ENCODE data around the gene GABARAPL2. TPM values are rescaled to one million over a fixed set of nuclear protein-coding genes. Genes with fewer than 3 reads are reported as not detected.
"Not testable (repeated sequence)": the region's sequence is repeated elsewhere in the genome, so short reads cannot be mapped to it uniquely, and the experiment has no call there.

The GABARAPL2 gene, protein sequence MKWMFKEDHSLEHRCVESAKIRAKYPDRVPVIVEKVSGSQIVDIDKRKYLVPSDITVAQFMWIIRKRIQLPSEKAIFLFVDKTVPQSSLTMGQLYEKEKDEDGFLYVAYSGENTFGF
- total RNA-seq (2014; rRNA removed; shearing (Covaris generic)) = 34.5 and 40.1 TPM in 2 replicates

DNA sequence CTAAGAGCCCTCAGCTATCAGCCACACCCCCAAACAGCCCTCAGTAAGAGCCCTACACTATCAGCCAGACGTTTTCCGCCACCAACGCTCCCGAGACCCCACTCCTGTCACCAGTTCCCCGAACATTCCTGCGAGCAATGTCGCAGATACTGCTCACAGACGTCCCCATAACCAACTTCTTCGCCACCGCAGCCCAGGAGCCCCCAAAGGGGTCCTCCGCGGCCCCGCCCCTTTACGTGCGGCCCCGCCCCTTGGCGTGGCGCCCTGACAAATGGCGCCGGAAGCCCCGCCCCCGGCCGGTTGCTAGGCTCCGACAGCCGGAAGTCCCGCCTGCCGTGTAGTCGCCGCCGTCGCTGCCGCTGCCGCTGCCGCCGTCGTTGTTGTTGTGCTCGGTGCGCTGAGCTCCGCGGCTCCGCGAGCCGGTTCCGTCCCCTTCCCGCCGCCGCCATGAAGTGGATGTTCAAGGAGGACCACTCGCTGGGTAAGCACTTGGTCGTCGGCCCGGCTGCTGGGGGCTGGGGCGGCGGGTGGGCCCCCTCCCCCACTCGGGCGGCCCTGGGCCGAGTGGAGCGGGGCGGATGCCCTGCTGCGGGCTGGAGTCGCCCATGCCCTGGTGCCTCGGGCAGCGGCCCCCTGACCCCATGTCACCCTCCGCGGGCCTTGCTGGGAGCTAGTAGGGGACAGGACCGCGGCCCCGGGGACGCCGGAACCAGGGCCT lies at the start of gene GABARAPL2:
GABARAPL2 (plus strand) TSS at position 340 of the 718 bp plus-strand sequence; CDS start at position 448, 108 bp downstream.
- peak within 1 kb of the TSS; percentile 88 for H3K4me3 ChIP-seq (ENCODE audit: insufficient read depth, low read depth, low read length)
- peaks cover 26% of the 10 kb centered on the region for H3K36me3 ChIP-seq (replicated peaks; ENCODE audit: control insufficient read depth, insufficient read depth, low read length)
- peak; percentile 97 for DNase-seq
- H3K27me3 ChIP-seq (ENCODE audit: control insufficient read depth, insufficient read depth, low read length) = no peaks in the 10 kb centered on the region

DNA sequence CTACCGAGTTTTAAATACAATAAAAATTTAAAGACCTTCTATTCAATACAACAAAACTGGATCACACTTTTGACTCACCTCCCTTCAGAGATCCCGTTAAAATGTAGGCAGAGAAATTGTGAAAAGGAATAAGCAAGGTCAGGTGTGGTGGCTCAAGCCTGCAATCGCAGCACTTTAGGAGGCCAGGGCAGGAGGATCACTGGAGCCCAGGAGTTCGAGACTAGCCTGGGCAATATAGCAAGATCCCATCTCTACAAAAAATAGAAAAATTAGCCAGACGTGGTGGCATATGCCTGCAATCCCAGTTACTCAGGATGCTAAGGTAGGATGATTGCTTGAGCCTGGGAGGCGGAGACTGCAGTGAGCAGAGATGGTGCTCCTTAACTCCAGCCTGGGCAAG lies 47.0 kb upstream of the GABARAPL2 start:
- Histone ChIP-seq H3K36me3 (replicated peaks; ENCODE audit: control insufficient read depth, insufficient read depth, low read length) (no peaks in the 10 kb centered on the region), H3K27me3 (ENCODE audit: control insufficient read depth, insufficient read depth, low read length) (no peaks in the 10 kb centered on the region), H3K4me3 (ENCODE audit: insufficient read depth, low read depth, low read length) (no peak overlapping the region)
- no peak for DNase-seq

DNA sequence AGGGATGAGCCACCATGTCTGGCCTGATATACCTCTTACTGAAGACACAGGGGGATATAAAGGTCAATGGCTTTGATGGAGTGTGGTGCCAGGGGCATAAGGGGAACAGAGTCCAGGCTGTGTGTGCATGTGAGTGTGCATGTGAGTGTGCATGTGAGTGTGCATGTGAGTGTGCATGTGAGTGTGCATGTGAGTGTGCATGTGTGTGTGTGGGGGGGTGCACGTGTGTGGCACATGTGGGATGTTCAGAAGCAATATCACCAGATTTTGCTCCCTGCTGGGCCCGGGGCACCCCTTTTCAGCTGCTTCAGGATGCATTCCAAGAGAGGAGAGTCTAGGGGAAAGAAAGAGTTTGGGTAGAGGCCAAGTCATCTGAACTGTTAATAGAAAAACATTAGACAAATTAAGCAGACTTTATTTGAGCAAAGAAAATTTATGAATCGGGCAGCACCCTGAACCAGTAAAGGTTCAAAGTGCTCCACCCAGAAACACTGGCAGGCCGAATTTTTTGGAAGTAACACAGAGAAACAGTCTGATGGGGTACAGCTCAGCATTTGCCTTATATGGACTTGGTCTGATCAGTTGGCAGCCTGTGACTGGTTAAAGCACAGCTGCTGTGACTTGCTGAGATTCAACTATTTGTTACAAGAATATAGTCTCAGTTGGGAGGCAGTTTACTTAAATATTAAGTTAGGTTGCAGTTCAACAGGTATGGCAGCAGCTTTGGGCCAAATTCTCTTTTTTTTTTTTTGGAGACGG lies 40.0 kb upstream of the GABARAPL2 start:
- H3K36me3 ChIP-seq (replicated peaks; ENCODE audit: control insufficient read depth, insufficient read depth, low read length) = no peaks in the 10 kb centered on the region
- DNase-seq = no peak
- no peaks in the 10 kb centered on the region for H3K27me3 ChIP-seq (ENCODE audit: control insufficient read depth, insufficient read depth, low read length)
- no peak overlapping the region for H3K4me3 ChIP-seq (ENCODE audit: insufficient read depth, low read depth, low read length)

DNA sequence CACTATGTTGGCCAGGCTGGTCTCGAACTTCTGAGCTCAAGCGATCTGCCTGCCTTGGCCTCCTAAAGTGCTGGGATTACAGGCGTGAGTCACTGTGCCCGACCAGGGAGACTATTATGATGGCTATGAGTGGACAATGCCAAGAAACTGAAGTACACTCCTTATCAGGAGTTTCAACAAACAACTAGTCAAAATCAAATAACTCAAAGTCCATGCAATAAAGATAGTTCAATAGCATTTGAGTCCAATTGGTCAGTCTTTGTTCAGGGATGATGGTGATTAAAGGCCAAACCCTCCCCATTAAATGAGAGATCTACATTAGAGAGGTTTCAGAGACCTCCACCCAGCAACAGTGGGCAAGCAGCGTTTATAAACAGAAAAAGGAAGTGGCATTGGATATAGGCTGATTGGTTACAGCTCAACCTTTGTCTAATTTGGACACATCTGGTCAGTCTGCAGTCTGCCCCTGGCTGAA lies 38.3 kb upstream of the GABARAPL2 start:
- Histone ChIP-seq H3K4me3 (ENCODE audit: insufficient read depth, low read depth, low read length) (no peak overlapping the region), H3K27me3 (ENCODE audit: control insufficient read depth, insufficient read depth, low read length) (no peaks in the 10 kb centered on the region), H3K36me3 (replicated peaks; ENCODE audit: control insufficient read depth, insufficient read depth, low read length) (no peaks in the 10 kb centered on the region)
- DNase-seq = no peak

DNA sequence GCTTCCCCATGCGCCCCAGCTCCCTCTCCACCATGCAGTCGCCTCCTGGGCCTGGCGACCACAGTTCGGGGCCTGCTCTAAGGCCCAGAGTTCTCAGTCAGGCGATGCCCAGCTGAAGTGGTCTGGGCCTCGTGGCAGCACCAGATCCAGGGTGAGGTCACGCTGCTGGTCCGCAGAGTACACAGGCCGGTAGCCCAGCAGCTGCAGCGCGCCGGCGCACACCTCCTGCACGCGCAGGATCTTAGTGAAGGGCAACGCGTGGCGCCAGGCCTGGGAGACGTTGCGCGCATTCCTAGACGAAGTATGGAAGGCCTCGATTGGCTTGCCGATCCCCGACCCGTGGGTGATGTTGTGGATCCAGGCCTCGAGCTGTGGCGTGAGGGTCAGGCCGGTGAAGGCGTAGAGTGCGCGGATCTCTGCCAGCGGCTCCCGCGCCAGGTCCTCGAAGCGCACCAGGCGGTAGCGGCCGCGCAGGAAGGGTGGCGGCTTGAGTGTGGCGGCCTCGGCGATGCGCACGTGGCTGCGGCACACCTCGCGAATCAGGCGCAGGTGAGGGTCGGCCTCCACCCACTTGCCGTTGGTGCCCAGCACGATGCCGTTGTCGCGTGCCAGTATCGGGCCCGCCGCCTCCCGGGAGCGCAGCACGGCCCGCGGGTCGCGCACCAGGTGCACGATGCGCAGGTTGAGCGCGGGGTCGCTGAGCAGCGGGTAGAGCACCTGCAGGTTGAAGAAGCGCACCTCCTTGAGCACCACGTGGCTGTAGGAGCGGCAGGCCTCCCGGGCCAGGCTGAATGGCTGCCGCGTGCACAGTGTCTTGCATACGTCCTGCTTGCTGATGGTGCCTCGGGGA lies 36.9 kb upstream of the GABARAPL2 start:
- H3K27me3 ChIP-seq (ENCODE audit: control insufficient read depth, insufficient read depth, low read length) = no peaks in the 10 kb centered on the region
- no peaks in the 10 kb centered on the region for H3K36me3 ChIP-seq (replicated peaks; ENCODE audit: control insufficient read depth, insufficient read depth, low read length)
- DNase-seq = no peak
- no peak overlapping the region for H3K4me3 ChIP-seq (ENCODE audit: insufficient read depth, low read depth, low read length)

DNA sequence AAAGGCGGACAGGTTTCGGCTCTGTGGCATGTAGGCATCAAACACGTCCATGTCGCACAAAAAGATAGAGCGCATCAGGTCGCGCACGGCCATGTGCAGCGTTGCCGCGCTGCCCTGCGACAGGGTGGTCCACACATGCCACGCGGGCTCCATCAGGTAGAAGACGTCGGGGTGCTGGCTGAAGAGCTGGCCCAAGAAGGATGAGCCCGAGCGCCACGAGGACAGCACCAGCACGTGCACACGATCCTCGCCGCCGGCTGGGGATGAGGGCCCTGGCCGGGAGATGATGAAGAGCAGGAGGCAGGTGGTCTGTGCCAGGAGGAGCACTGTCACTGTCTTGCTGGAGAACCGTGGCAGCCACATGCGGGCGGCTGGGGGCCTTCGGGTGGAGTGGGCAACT lies 36.2 kb upstream of the GABARAPL2 start:
- Histone ChIP-seq H3K36me3 (replicated peaks; ENCODE audit: control insufficient read depth, insufficient read depth, low read length) (no peaks in the 10 kb centered on the region), H3K27me3 (ENCODE audit: control insufficient read depth, insufficient read depth, low read length) (no peaks in the 10 kb centered on the region), H3K4me3 (ENCODE audit: insufficient read depth, low read depth, low read length) (no peak overlapping the region)
- no peak for DNase-seq

DNA sequence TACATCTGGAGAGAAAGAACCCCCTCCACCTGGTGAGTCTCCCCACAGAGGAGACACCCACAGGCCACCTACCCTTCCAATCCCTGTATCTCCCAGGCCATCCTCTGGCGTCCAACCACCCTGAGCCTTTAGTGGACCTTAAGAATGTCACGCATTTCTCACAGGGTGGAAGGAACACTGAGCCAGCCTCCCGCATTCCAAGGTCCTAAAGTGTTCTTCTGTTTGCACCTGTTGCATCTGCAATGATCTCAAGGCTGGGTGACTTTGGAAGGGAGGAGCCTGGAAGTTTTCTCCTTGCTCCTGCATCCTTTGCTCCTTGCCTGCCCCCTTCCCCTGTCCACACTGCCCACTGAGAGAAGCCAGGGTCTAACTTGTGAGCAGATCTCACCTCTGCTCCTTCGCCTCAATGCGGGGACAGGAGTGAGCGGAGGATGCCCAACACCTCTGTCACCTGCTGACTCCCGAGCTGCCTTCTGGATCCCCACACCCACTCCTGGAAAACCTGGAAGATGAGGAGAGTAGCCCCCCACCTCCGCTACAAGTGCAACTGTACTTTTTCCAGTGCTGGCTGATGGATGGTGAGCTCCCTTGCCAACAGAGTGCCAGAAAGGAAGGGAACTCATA lies 33.9 kb upstream of the GABARAPL2 start:
- Histone ChIP-seq H3K4me3 (ENCODE audit: insufficient read depth, low read depth, low read length) (no peak overlapping the region), H3K36me3 (replicated peaks; ENCODE audit: control insufficient read depth, insufficient read depth, low read length) (no peaks in the 10 kb centered on the region), H3K27me3 (ENCODE audit: control insufficient read depth, insufficient read depth, low read length) (no peaks in the 10 kb centered on the region)
- no peak for DNase-seq

DNA sequence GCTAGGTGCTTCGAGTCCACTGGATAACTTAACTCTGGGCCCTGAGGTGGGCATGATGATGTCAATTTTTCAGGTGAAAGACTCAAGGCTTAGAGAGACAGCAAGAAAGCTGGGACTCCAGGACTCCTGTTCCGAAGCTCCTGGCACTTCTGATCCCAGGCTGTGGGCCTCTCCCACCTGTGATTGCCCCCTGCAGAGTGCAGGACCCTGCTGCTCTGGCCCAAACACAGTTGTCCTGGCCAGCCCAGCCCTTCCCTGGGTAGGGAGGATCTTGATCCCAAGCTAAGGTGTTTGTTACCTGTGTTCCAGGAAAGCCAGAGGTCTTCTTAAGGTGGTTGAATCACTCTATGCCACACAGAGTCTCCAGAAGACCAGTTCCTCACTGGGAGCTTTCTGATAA lies 33.4 kb upstream of the GABARAPL2 start:
- Histone ChIP-seq H3K4me3 (ENCODE audit: insufficient read depth, low read depth, low read length) (no peak overlapping the region), H3K27me3 (ENCODE audit: control insufficient read depth, insufficient read depth, low read length) (no peaks in the 10 kb centered on the region)
- no peak for DNase-seq

DNA sequence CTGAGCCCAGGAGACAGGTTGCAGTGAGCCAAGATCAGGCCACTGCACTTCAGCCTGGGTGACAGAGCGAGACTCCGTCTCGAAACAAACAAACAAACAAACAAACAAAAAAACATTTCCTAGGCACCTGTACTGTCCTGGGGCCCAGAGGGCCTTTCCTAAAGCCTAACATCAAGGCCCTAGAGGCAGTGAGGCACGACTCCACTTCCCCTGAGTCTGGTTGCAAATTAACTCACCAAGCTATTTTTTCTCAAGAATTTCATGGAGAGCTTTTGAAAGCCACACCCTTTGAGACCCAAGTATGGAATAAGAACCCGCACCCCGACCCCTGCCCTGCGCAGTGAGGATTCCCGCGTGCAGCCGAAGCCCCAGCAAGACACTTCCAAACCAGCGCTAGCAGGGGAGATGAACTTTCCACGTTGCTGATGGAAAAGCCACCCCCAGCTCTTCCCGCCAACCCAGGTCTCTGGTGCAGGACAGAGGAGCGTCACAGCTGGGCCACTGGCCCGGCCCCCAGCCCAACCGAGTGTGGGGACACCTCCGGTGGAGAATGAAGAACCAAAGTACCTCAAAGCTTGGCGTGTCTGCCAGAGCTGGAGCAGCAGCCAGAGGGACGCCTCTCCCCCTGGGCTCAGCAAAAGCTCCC lies 31.5 kb upstream of the GABARAPL2 start:
- Histone ChIP-seq H3K4me3 (ENCODE audit: insufficient read depth, low read depth, low read length) (no peak overlapping the region), H3K36me3 (replicated peaks; ENCODE audit: control insufficient read depth, insufficient read depth, low read length) (no peaks in the 10 kb centered on the region), H3K27me3 (ENCODE audit: control insufficient read depth, insufficient read depth, low read length) (no peaks in the 10 kb centered on the region)
- DNase-seq = peak; percentile 44

More for the DNA sequence above, 33.4 kb upstream of the GABARAPL2 start:
- no peaks in the 10 kb centered on the region for H3K36me3 ChIP-seq (replicated peaks; ENCODE audit: control insufficient read depth, insufficient read depth, low read length)

DNA sequence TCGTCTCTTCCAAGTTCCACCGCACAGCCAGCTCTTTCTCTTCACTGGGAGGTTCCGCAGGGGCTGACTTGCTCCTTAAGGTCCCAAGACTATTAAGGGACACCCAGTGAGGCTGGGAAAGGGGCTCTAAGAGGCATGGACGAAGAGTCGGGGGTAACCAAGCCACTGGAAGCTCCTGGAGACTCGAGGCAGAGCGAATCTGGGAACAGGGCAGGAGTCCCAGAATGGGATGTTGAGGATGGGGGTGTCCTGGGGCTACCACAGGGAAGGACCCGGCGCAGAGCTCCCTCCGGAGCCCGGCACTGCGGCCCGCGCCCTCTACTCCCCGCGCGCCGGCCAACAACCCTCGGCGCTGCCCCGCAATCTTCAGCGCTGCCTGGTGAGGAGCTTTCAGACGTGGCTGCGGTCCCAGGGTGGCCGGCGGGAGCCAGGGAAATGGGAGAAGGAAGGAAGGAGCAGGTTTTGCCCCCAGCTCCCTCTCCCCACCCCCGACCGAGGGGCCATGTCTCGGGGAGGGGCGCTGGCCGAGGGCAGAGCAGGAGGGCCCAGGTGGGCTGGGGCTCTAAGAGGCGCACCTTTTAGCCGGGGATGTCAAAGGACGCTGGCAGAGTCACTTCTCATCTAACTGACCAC lies 30.9 kb upstream of the GABARAPL2 start:
- Histone ChIP-seq H3K36me3 (replicated peaks; ENCODE audit: control insufficient read depth, insufficient read depth, low read length) (no peaks in the 10 kb centered on the region), H3K4me3 (ENCODE audit: insufficient read depth, low read depth, low read length) (no peak overlapping the region), H3K27me3 (ENCODE audit: control insufficient read depth, insufficient read depth, low read length) (no peaks in the 10 kb centered on the region)
- peak; percentile 52 for DNase-seq

DNA sequence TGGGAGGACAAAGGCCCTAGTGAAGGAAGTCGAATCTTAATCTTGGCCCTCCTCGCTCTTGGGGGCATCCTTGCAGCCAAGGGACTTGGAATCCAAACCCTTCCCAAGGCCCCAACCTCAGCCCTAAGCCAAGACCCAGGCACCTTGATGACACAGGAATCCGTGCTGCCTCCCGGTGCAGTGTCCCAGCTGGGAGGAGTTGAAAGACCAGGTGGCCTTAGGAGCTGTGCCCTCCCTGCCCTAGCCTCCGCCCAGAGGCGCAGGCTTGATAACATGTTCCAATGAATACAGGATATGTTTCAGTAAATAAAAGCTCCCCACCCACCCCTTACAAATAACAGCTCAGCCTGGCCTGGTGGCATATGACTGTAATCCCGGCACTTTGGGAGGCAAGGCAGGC lies 30.3 kb upstream of the GABARAPL2 start, which contains the start of gene CHST5:
CHST5 (minus strand) TSS at position 208 of the 400 bp plus-strand sequence. CDS start 5,724 bp downstream, outside the sequence.
- DNase-seq = no peak
- Histone ChIP-seq H3K4me3 (ENCODE audit: insufficient read depth, low read depth, low read length) (no peak within 1 kb of the TSS), H3K27me3 (ENCODE audit: control insufficient read depth, insufficient read depth, low read length) (no peaks in the 10 kb centered on the region), H3K36me3 (replicated peaks; ENCODE audit: control insufficient read depth, insufficient read depth, low read length) (no peaks in the 10 kb centered on the region)

DNA sequence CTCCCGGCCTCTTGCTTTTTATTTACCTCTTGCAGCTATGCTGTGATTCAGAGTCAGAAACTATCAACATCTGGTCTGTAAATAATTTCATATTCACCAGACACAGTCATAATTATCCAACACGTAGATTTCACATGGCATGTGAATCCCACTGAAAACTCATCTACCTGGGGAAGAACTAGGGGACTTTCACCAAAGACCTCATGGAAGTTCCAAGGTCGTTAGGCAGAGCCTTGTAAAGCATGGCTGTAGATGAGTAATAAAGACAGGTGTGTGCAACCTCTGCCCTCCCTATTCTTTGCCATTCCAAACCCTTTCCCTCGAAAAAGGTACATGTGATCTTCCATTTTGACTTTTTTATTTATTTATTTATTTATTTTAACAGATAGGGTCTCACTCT lies 28.4 kb upstream of the GABARAPL2 start:
- no peak for DNase-seq
- no peaks in the 10 kb centered on the region for H3K27me3 ChIP-seq (ENCODE audit: control insufficient read depth, insufficient read depth, low read length)
- H3K4me3 ChIP-seq (ENCODE audit: insufficient read depth, low read depth, low read length) = no peak overlapping the region

DNA sequence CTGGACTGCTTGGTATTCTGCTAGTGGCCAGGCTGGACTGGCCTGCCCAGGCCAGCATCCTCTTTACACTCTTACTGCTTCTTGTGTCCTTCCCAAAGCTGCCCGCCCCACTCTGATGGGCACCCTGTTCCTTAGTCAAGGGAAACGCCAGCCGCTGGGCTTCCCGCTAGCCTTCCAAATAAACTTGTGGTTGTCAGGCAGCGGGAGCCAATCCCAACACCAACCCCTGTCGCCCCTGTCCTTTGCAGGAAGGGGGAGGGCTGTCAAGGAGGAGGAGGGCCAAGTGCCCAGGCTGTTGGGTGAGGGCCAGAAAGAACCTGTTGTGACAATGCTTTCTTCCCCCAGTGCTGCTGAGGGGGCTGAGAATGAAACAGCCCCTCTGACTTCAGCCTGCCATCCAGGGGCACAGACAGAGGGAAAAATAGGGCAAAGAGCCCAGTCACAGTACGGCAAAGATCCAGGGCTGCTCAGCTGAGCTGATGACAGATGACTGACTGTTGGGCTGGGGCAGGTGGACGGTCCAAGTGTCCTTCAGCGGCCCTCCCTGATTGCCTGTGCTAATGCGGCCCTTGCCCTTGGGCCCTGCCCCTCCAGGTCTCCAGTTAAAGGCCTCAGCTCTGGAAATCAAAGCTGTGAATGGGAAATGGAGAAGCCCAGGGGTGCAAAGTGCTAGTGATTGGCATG lies 27.2 kb upstream of the GABARAPL2 start:
- not testable (repeated sequence) for H3K4me3 ChIP-seq (ENCODE audit: insufficient read depth, low read depth, low read length); H3K36me3 ChIP-seq (replicated peaks; ENCODE audit: control insufficient read depth, insufficient read depth, low read length); DNase-seq; H3K27me3 ChIP-seq (ENCODE audit: control insufficient read depth, insufficient read depth, low read length)

More for the DNA sequence above, 28.4 kb upstream of the GABARAPL2 start:
- H3K36me3 ChIP-seq (replicated peaks; ENCODE audit: control insufficient read depth, insufficient read depth, low read length) = no peaks in the 10 kb centered on the region

Measured in H7 (cell line).